GM12875 (cell line): ENCODE data around the gene OSBPL9.
"Not testable (repeated sequence)": the region's sequence is repeated elsewhere in the genome, so short reads cannot be mapped to it uniquely, and the experiment has no call there.

Experiments used
- H3K4me3 ChIP-seq: one replicate; pipeline ENCODE4 v1.5.1; 2011; ENCODE audit warnings: low read depth, low read length, control low read depth
- TF ChIP-seq, protein P1 (sequence below): IDR thresholded peaks from 2 replicates; pipeline ENCODE4 v1.5.1; 2011; ENCODE audit warnings: low read depth, mild to moderate bottlenecking, control low read depth, inconsistent platforms, low read length, moderate library complexity, borderline replicate concordance; ENCODE audit not compliant: insufficient read depth

The OSBPL9 gene

DNA sequence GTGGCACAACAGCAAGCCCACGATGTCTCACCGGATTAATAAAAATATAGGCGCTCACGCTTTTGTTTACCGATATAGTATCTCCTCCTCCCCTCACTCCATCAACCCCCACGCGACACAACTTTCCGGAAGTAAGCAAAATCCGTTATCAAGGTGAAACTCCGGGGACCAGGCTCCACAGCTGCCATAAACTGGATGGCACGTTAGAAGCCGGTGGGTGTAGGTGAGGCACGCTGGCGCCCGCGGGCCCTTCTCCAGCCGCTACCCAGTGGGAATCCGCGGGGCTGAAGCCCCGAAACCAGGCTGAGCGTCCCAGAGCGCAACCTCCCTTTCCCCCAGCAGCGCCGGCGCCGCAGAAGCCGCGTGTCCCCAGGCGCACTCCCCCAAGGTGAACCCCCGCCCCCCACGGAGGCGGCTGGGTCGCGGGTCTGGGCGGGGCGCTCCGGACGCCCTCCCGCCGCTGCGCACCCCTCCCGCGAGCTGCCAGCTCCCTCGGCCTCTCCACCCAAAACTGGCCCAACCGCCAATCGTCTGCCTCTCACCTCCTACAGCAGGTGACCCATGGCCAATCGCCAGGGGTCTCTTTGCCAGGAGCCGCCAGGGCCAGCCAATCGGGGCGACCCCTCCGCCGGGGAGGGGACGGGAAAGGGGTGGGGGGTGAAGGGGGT, 112.4 kb downstream of the OSBPL9 start:
- TF ChIP-seq, protein P1, sequence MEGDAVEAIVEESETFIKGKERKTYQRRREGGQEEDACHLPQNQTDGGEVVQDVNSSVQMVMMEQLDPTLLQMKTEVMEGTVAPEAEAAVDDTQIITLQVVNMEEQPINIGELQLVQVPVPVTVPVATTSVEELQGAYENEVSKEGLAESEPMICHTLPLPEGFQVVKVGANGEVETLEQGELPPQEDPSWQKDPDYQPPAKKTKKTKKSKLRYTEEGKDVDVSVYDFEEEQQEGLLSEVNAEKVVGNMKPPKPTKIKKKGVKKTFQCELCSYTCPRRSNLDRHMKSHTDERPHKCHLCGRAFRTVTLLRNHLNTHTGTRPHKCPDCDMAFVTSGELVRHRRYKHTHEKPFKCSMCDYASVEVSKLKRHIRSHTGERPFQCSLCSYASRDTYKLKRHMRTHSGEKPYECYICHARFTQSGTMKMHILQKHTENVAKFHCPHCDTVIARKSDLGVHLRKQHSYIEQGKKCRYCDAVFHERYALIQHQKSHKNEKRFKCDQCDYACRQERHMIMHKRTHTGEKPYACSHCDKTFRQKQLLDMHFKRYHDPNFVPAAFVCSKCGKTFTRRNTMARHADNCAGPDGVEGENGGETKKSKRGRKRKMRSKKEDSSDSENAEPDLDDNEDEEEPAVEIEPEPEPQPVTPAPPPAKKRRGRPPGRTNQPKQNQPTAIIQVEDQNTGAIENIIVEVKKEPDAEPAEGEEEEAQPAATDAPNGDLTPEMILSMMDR = no peak
- peak overlapping the region; percentile 83 for H3K4me3 ChIP-seq

DNA sequence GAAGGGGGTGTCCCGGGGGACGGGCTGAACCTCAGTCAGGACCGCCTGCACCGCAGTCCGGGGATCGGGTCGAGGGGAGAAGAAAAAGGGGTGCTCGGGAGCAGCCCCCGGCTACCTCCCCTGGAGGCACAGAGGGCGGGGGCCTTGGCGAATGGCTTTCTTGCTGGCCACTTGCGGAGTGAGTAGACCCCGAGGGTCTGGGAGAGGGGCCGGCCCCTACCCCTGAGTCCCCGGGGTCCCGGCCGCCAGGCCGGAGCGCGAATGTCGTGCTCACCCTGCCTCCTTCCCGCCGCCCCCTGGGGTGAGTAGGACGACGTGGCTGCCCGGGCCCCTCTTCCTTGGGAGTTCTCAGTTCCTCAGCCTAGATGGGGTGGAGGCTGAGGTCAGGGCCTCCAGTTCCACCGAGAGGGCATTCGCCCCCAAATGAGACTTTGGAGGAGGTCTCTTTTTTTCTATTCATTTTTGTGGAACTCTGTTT, 113.0 kb downstream of the OSBPL9 start:
- TF ChIP-seq, protein P1 = no peak
- H3K4me3 ChIP-seq = peak overlapping the region; percentile 77

DNA sequence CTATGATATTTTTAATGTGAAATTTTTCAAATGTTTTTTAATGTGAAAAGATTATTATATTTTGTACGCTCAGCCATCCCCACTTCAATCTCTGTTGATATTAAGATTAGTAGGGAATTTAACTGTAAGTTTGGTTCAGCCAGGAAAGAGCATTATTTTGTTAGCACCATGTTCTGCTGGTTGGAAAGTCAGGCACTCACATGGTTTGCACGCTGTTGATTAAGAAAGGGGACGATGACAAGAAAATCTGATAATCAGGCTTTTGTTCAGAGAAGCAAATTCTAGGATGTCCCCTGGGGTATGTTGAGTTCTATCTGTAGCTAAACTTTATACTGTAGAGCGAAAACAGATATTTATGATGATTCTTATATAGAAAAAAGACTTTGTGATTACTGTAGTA, 115.1 kb downstream of the OSBPL9 start:
- TF ChIP-seq, protein P1 = no peak
- no peak overlapping the region for H3K4me3 ChIP-seq

DNA sequence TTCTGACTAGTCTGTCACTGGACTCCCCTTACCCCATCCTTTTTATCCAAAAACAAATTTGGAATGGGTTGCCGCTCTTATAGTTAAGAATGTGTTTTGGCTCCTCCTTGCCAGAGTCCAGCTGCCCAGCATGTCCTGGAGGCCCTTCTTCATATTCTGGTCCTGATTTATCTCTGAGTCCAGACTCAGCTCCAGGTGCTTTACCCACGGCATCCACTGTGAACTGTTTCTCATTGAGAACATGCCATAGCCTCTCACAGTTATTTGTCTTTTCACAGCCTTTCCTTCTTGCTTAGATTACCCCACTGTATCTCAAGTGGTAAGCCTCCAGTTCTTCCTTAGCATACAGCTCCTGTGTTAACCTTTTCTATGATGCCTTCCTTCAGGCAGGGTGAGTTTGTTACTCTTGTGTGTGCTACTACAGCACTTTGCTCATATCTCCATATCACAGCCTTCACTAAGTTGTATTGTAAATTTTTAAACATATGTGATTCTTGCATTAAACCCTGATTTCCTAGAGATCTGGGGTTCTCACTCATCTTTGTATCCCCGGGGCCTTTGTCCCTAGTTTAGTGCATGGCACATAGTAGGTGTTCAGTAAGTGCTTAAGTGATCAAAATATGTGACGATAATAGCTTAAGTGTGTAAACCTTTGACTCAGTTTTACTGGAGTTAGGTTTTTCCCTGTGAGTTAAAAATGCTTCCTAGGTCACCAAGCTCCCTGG, 116.0 kb downstream of the OSBPL9 start:
- no peak overlapping the region for H3K4me3 ChIP-seq
- TF ChIP-seq, protein P1 = no peak

DNA sequence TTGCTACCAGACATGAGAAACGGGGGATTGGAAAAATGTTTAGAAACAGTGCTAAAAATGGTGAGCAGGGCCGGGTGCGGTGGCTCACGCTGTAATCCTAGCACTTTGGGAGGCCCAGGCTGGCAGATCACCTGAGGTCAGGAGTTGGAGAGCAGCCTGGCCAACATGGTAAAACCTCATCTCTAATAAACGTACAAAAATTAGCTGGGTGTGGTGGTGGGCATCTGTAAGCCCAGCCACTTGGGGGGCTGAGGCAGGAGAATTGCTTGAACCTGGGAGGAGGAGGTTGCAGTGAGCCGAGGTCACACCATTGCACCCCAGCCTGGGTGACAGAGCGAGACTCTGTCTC, 116.5 kb downstream of the OSBPL9 start:
- not testable (repeated sequence) for H3K4me3 ChIP-seq

DNA sequence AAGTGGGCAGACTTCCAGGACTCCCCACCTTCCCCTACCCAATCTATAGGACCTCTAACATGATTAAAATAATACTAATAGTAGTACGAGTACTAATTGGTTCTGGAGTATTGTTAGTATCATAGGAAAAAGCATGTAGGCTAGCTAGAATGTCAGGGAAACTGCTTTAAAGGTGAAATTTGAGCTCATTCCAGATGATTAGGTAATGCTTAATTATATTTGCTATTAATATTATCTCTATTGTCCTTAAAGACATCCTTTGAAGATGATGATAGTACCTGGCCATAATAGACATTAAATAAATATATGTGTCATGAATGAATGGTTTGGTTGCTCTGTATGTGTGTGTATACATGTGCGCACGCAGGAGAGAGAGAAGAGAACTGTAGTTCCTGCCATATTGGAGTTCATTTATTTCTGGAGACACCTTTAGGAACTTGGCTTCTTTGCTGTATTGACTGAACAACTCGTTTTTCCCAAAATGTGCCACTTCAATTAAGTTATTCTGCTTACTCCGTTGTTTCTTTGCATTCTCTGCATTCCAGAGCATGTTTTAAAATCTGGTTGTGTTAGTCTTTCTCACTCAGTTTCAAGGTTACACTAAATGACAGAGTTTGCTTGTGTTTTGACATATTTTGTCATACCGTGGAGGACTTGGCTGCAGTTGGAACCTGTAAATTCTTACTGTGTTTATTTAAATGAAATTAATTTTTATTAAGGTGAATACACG, 117.1 kb downstream of the OSBPL9 start:
- no peak overlapping the region for H3K4me3 ChIP-seq
- TF ChIP-seq, protein P1 = no peak

DNA sequence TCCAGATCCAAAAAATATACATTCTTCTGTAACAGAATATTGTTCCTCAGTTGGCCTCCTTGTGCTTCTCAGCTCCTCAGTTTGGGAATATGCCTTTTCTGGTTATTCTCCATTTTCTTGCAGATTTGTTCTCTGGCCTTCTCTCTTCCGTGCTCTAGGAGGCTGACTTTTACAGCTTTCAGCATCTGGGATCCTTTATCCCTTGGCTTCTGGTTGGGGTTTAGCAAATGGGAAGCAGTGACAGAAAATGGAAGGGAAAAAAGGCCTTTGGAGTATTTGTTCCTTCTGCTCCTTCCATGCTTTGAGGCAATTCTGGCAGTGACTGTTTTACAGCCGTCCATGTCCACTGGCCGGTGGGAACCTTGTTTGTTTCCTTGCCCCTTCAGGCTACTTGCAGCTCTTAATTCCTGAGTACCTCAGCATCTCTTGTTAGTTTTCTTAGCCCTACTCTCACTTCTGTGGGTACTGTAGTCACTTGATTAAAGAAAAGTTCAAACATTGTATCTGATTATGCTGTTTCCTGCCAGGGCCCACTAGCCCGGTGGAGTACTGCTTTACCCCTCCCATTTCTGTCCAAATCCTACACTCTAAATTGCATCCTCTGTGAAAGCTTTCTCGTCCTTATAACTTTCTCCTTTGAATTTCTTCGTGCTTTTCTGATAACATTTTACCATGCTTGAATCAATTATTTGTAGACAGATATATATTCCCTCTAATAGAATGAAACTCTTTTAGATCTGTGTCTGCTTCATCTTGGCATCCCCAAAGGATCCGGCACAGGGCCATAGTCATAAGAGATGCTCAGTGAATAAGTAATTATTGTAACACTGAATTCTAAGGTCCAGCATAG, 118.2 kb downstream of the OSBPL9 start:
- TF ChIP-seq, protein P1 = no peak
- H3K4me3 ChIP-seq = no peak overlapping the region
